Measurements from ENCODE around the gene SLC25A20.

Gene SLC25A20

GRCh38 chr3:48877671-48878070, 21.0 kb downstream of the SLC25A20 start:
- no peaks in the 10 kb centered on the region for H3K36me3 ChIP-seq (ENCODE audit: control insufficient read depth in 1 of 2, insufficient read depth in 2 of 2, low read length in 2 of 2)
- no peak overlapping the region for H3K14ac ChIP-seq (ENCODE audit: low read length)
- no peak overlapping the region for H3K4me3 ChIP-seq (ENCODE audit: low read depth, low read length)
- no CpG with 5 or more reads among the region's 8 CpGs for WGBS (ENCODE audit: extremely low coverage, insufficient coverage, insufficient read length)
- H3K9me3 ChIP-seq (ENCODE audit: insufficient read depth, low read depth, low read length): no peaks in the 10 kb centered on the region
- no peak overlapping the region for H4K8ac ChIP-seq (ENCODE audit: low read depth, low read length)
- no peak overlapping the region for H4K91ac ChIP-seq (ENCODE audit: low read depth, low read length)
- H3K9ac ChIP-seq (ENCODE audit: low read length): no peak overlapping the region
- H3K23ac ChIP-seq (ENCODE audit: low read length): no peak overlapping the region
- H3K27me3 ChIP-seq (ENCODE audit: insufficient read depth, low read length): no peaks in the 10 kb centered on the region
- no peak overlapping the region for H3K27ac ChIP-seq (ENCODE audit: low read depth, low read length)
- no peak overlapping the region for H2AK5ac ChIP-seq (ENCODE audit: low read length)
- no peaks in the 10 kb centered on the region for H3K79me1 ChIP-seq (ENCODE audit: low read length)
- H4K12ac ChIP-seq (ENCODE audit: low read depth, low read length): no peak overlapping the region
- no peak overlapping the region for H3K4ac ChIP-seq (ENCODE audit: low read depth, low read length)
- no peak overlapping the region for H3K4me2 ChIP-seq (ENCODE audit: low read length)
- no peaks in the 10 kb centered on the region for H3K4me1 ChIP-seq (ENCODE audit: control insufficient read depth in 1 of 2, insufficient read depth in 2 of 2, low read length in 2 of 2)
- H2BK5ac ChIP-seq (ENCODE audit: low read depth, low read length, poor library complexity): no peak overlapping the region
- H3K18ac ChIP-seq (ENCODE audit: low read length): no peak overlapping the region
- peak; percentile 38 to 64 for DNase-seq
- H2AFZ ChIP-seq (ENCODE audit: insufficient read depth, low read length, poor library complexity): no peak overlapping the region
- H3K79me2 ChIP-seq (ENCODE audit: control insufficient read depth, insufficient read depth, low read length, poor library complexity): no peaks in the 10 kb centered on the region
- no peak overlapping the region for H2BK12ac ChIP-seq (ENCODE audit: low read length)
- no peak overlapping the region for H2BK120ac ChIP-seq (ENCODE audit: insufficient read depth, low read length, poor library complexity)

DNA sequence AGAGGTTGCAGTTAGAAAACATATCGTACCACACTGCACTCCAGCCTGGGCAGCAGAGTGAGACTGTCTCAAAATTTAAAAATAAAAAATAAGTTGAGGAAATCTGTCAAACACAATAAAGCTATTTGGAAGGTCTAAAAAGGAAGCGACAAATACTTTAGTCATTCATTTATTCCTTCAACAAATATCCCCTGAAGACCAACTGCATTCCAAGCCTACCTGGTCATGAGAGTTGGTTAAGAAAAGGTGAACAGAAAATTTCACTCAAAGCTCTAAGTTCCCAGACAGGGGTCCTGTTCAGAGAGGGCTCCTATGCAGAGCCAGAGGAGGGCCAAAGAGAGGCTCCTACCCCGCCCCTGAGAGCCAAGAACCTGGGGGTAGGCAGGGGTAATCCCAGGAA, 35.6 kb downstream of the SLC25A20 start:
- Histone ChIP-seq H3K4me2 (ENCODE audit: low read length) (no peak overlapping the region), H3K79me1 (ENCODE audit: low read length) (no peaks in the 10 kb centered on the region), H2BK120ac (ENCODE audit: insufficient read depth, low read length, poor library complexity) (no peak overlapping the region), H3K27ac (ENCODE audit: low read depth, low read length) (no peak overlapping the region), H3K9ac (ENCODE audit: low read length) (no peak overlapping the region), H3K79me2 (ENCODE audit: control insufficient read depth, insufficient read depth, low read length, poor library complexity) (no peaks in the 10 kb centered on the region), H3K14ac (ENCODE audit: low read length) (no peak overlapping the region), H3K4me1 (ENCODE audit: control insufficient read depth in 1 of 2, insufficient read depth in 2 of 2, low read length in 2 of 2) (no peaks in the 10 kb centered on the region), H4K91ac (ENCODE audit: low read depth, low read length) (no peak overlapping the region), H3K4ac (ENCODE audit: low read depth, low read length) (no peak overlapping the region), H2AFZ (ENCODE audit: insufficient read depth, low read length, poor library complexity) (no peak overlapping the region), H2BK5ac (ENCODE audit: low read depth, low read length, poor library complexity) (no peak overlapping the region), H4K8ac (ENCODE audit: low read depth, low read length) (no peak overlapping the region), H3K9me3 (ENCODE audit: insufficient read depth, low read depth, low read length) (no peaks in the 10 kb centered on the region), H3K4me3 (ENCODE audit: low read depth, low read length) (no peak overlapping the region), H4K12ac (ENCODE audit: low read depth, low read length) (no peak overlapping the region), H2AK5ac (ENCODE audit: low read length) (no peak overlapping the region), H3K36me3 (ENCODE audit: control insufficient read depth in 1 of 2, insufficient read depth in 2 of 2, low read length in 2 of 2) (peaks cover 2% of the 10 kb centered on the region in 2 experiments), H3K23ac (ENCODE audit: low read length) (no peak overlapping the region), H3K18ac (ENCODE audit: low read length) (no peak overlapping the region), H3K27me3 (ENCODE audit: insufficient read depth, low read length) (no peaks in the 10 kb centered on the region), H2BK12ac (ENCODE audit: low read length) (no peak overlapping the region)
- WGBS (ENCODE audit: extremely low coverage, insufficient coverage, insufficient read length): no CpG with 5 or more reads among the region's 3 CpGs
- no peak for DNase-seq

- no peaks in the 10 kb centered on the region for H3K79me2 ChIP-seq (ENCODE audit: control insufficient read depth, insufficient read depth, low read length, poor library complexity)
- H3K4me2 ChIP-seq (ENCODE audit: low read length): no peak overlapping the region
- no peak overlapping the region for H2AK5ac ChIP-seq (ENCODE audit: low read length)
- H3K27ac ChIP-seq (ENCODE audit: low read depth, low read length): no peak overlapping the region
- no peak overlapping the region for H2BK120ac ChIP-seq (ENCODE audit: insufficient read depth, low read length, poor library complexity)
- H3K9ac ChIP-seq (ENCODE audit: low read length): no peak overlapping the region
- H3K18ac ChIP-seq (ENCODE audit: low read length): no peak overlapping the region
- H3K23ac ChIP-seq (ENCODE audit: low read length): no peak overlapping the region
- no peak overlapping the region for H2BK5ac ChIP-seq (ENCODE audit: low read depth, low read length, poor library complexity)
- no peak overlapping the region for H3K4me3 ChIP-seq (ENCODE audit: low read depth, low read length)
- no peak overlapping the region for H3K14ac ChIP-seq (ENCODE audit: low read length)
- H4K91ac ChIP-seq (ENCODE audit: low read depth, low read length): no peak overlapping the region
- H2BK12ac ChIP-seq (ENCODE audit: low read length): no peak overlapping the region
- no peak overlapping the region for H3K4ac ChIP-seq (ENCODE audit: low read depth, low read length)
- no peaks in the 10 kb centered on the region for H3K79me1 ChIP-seq (ENCODE audit: low read length)
- no peak overlapping the region for H4K12ac ChIP-seq (ENCODE audit: low read depth, low read length)
- no peak overlapping the region for H4K8ac ChIP-seq (ENCODE audit: low read depth, low read length)
- DNase-seq: no peak
- no CpG with 5 or more reads among the region's 2 CpGs for WGBS (ENCODE audit: extremely low coverage, insufficient coverage, insufficient read length)
- no peak overlapping the region for H2AFZ ChIP-seq (ENCODE audit: insufficient read depth, low read length, poor library complexity)
- H3K4me1 ChIP-seq (ENCODE audit: control insufficient read depth in 1 of 2, insufficient read depth in 2 of 2, low read length in 2 of 2): no peaks in the 10 kb centered on the region
- H3K36me3 ChIP-seq (ENCODE audit: control insufficient read depth in 1 of 2, insufficient read depth in 2 of 2, low read length in 2 of 2): peaks cover 2% of the 10 kb centered on the region in 2 experiments
- H3K27me3 ChIP-seq (ENCODE audit: insufficient read depth, low read length): no peaks in the 10 kb centered on the region
- no peaks in the 10 kb centered on the region for H3K9me3 ChIP-seq (ENCODE audit: insufficient read depth, low read depth, low read length)
These were observed 39.5 kb downstream of the SLC25A20 start for GRCh38 chr3:48859206-48859605.

GRCh38 chr3:48858709-48859108, 40.0 kb downstream of the SLC25A20 start:
- Histone ChIP-seq H2BK12ac (ENCODE audit: low read length) (no peak overlapping the region), H3K9ac (ENCODE audit: low read length) (no peak overlapping the region), H4K12ac (ENCODE audit: low read depth, low read length) (no peak overlapping the region), H3K4ac (ENCODE audit: low read depth, low read length) (no peak overlapping the region), H3K79me2 (ENCODE audit: control insufficient read depth, insufficient read depth, low read length, poor library complexity) (no peaks in the 10 kb centered on the region), H4K8ac (ENCODE audit: low read depth, low read length) (no peak overlapping the region), H2AFZ (ENCODE audit: insufficient read depth, low read length, poor library complexity) (no peak overlapping the region), H3K79me1 (ENCODE audit: low read length) (no peaks in the 10 kb centered on the region), H3K27me3 (ENCODE audit: insufficient read depth, low read length) (no peaks in the 10 kb centered on the region), H3K4me2 (ENCODE audit: low read length) (no peak overlapping the region), H2BK120ac (ENCODE audit: insufficient read depth, low read length, poor library complexity) (no peak overlapping the region), H3K14ac (ENCODE audit: low read length) (no peak overlapping the region), H3K4me3 (ENCODE audit: low read depth, low read length) (no peak overlapping the region), H2BK5ac (ENCODE audit: low read depth, low read length, poor library complexity) (no peak overlapping the region), H3K23ac (ENCODE audit: low read length) (no peak overlapping the region), H3K18ac (ENCODE audit: low read length) (no peak overlapping the region), H3K4me1 (ENCODE audit: control insufficient read depth in 1 of 2, insufficient read depth in 2 of 2, low read length in 2 of 2) (no peaks in the 10 kb centered on the region), H3K9me3 (ENCODE audit: insufficient read depth, low read depth, low read length) (no peaks in the 10 kb centered on the region), H3K27ac (ENCODE audit: low read depth, low read length) (no peak overlapping the region), H2AK5ac (ENCODE audit: low read length) (no peak overlapping the region), H3K36me3 (ENCODE audit: control insufficient read depth in 1 of 2, insufficient read depth in 2 of 2, low read length in 2 of 2) (peaks cover 2% of the 10 kb centered on the region in 2 experiments), H4K91ac (ENCODE audit: low read depth, low read length) (no peak overlapping the region)
- DNase-seq: no peak
- WGBS (ENCODE audit: extremely low coverage, insufficient coverage, insufficient read length): no CpG with 5 or more reads among the region's 2 CpGs
